T-helper 2 cell treated with Interferon-gamma antibody and Interleukin-4, amounts not matched to agents 100 ng/mL and 5 ng/mL, for 36 hours (primary cell): ENCODE data around the gene SRRM3. TPM values are rescaled to one million over a fixed set of nuclear protein-coding genes. Genes with fewer than 3 reads are reported as not detected.
"Not testable (repeated sequence)": the region's sequence is repeated elsewhere in the genome, so short reads cannot be mapped to it uniquely, and the experiment has no call there.

ENCODE experiments used
- intact Hi-C: fragments of 100-400 bp; cut with micrococcal nuclease; formaldehyde crosslinking; loops from one replicate; pipeline ENCODE4 v1.15.1; 2023
- total RNA-seq: library from RNA; stranded (reverse); gene quantifications from 2 replicates; pipeline ENCODE4 v1.2.3, GENCODE V29; 2022

The SRRM3 gene
- total RNA-seq, 1 donor from 2014 or later = not detected

DNA sequence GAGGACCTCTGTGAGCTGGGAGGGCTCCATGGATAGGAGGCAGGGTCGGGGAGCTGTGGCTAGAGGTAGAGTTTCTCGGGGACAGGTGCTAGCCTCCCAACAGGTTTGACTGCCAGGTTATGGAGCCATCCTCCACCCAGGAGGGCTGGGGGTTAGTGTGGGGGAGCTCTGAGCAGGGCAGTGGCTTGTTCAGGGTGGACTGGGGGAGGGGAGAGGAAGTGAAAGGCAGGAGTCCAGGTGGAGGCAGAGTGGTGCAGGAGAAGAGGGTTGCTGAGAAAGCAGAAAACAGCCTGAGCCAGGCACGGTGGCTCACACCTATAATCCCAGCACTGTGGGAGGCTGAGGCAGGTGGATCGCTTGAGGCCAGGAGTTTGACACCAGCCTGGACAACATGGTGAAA is 60.2 kb downstream of the SRRM3 start:
- intact Hi-C loops = loop anchor here (2.0 kb wide), 1 partner anchor 53 kb away; no protein-coding TSS in a partner anchor

DNA sequence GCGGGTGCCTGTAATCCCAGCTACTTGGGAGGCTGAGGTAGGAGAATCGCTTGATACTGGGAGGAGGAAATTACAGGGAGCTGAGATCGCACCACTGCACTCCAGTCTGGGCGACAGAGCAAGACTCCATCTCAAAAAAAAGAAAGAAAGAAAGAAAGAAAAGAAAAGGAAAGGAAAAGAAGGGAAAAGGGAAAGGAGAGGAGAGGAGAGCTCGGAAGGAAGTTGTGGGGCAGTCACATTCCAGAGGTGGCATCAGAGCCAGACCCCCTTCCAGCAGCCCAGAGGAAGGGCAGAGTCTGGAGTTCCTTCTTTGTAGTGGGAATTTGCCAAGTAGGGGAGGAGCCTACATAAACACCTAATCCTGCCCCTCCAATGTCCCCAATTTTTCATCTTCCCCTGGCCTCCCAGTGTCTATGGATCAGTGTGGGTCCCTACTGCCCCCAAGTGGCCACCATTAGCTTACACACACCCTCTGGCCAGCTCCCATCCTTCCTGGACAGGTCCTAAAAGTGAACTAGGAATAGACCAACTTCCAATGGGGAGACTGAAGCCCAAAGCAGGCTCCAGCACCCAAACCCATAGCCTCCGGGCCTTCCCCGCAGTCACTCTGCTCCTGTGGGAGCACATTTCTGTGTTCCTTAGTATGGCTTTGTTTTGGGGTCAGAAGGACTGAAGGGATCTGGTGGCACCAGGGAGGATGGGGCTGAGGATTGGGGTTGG is 61.1 kb downstream of the SRRM3 start:
- intact Hi-C loops = loop anchor here (2.0 kb wide), 1 partner anchor 52 kb away; no protein-coding TSS in a partner anchor

DNA sequence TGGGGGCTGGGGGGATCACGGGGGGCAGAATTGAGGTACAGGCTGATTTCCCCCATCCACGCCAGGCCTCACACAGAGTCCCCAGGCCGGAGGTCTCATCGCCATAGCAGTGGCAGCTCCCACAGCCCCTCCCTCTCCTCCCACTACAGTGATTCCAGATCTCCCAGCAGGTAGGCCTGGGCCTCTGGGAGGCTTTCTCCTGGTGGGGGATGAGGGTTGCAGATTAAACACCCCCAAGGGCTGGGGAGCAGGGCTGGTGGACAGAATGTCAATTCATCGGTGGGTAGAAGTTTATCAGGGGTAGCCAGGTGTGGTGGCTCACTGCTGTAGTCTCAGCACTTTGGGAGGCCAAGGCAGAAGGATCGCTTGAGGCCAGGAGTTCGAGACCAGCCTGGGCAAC is 63.6 kb downstream of the SRRM3 start:
- intact Hi-C loops = no loop called here

DNA sequence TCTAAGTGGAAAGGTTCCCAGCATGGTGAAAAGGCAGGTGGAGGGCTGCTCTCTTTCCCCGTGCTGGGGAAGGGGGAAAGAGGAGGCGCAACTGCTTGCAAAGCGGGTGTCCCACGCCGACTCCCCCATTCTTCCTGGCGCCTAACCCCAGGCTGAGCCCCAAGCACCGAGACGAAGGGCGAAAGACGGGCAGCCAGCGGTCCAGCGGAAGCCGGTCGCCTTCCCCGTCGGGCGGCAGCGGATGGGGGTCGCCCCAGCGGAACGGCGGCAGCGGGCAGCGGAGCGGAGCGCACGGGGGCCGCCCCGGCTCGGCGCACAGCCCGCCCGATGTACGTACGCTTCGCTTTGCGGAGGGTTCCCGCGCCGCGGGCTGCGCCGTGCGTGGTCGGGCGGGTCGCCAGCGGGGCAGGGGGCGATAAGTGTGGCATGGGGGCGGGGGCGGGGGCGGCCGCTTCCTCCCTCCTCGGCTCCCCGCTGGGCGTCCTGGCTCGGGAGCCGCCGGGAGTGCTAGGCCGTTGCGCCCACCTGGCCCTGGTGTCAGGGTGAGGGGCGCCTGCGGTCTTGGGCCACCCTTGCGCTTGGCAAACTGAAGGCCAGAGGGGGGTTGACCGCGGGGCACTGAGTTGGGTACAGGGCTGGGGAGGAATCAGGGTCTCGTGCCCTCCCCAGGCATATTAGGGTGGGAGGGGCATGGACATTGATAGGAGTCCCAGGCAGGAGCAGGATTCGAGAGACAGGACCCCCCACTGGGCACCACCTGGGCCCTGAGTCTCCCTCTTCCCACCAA is 65.6 kb downstream of the SRRM3 start:
- intact Hi-C loops = no loop called here

DNA sequence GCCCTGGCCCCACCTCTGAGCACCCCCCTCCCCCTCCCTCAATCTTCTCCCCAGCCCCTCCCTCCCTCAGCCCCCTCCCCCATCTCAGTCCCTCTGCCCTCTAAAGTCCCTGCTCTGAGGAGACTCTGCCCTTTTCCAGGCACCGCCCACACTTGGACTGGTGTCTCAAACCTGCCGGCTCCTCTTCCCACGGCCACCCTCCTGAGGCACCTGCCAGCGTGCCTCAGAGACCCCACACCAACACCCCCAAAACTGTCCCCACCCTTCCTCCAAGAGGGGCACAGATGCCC is 66.1 kb downstream of the SRRM3 start:
- intact Hi-C loops = no loop called here

DNA sequence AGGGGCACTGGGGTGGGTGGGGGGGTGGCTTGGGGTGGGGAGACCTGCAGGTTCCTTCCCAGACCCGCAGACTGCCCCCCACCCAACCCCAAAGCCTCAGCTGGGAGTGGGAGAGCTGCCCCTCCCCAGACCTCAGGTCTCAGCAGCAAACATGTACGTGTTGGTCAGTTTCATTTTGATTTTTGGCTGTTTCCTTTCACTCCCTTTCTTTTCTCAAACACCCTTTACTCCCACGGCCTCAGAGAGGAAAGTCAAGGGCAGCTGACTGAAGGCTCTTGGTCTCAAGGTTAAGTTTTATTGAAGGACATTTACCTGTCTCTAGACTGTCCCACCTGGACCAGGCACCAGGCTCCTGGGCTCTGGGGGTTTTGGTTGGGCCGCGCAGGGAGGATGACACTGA is 66.7 kb downstream of the SRRM3 start:
- intact Hi-C loops = no loop called here

DNA sequence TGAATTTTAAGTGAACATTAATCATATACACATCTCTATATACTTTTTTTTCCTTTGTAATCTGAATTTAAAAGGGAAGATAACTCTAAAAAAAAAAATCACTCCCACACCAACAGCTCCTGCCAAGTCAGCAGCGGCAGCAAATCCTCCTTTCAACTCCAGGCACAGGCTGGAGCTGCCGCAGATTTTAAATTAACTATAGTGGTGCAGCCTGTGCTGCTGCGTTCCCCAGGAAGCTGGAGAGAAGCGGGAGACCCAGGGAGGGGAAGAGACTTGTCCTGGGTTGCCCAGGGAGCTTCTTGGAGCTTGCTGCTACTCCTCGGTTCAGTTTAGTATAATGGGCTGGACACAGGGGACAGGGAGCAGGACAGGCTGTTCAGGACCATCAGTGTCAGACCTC is 68.2 kb downstream of the SRRM3 start:
- intact Hi-C loops = no loop called here

DNA sequence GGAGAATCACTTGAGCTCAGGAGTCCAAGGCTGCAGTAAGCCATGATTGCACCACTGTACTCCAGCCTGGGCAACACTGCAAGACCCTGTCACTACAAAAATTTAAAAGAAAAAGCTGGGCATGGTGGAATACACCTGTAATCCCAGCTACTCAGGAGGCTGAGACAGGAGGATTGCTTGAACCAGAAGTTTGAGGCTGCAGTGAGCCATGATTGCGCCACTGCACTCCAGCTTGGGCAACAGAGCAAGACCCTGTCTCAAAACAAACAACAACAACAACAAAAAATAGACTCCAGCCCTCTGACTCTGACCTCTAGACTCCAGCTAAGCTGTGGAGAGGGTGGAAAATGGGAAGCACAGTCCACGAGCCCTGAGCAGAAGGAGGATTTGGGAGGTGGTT is 69.7 kb downstream of the SRRM3 start:
- intact Hi-C loops = not testable (repeated sequence)

DNA sequence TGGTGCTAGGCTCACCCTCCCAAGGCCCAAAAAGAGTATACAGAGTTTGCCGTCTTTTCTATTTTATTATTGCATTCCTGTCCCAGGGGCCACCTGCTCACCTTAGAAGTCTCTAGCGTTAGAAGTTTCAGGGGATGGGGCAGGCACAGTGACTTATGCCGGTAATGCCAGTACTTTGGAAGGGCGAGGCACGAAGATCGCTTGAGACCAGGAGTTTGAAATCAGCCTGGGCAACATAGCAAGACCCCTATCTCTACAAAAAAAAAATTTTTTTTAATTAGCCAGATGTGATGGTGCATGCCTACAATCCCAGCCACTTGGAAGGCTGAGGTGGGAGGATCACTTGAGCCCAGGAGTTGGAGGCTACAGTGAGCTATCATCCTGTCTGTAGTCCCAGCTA is 70.4 kb downstream of the SRRM3 start:
- intact Hi-C loops = no loop called here

DNA sequence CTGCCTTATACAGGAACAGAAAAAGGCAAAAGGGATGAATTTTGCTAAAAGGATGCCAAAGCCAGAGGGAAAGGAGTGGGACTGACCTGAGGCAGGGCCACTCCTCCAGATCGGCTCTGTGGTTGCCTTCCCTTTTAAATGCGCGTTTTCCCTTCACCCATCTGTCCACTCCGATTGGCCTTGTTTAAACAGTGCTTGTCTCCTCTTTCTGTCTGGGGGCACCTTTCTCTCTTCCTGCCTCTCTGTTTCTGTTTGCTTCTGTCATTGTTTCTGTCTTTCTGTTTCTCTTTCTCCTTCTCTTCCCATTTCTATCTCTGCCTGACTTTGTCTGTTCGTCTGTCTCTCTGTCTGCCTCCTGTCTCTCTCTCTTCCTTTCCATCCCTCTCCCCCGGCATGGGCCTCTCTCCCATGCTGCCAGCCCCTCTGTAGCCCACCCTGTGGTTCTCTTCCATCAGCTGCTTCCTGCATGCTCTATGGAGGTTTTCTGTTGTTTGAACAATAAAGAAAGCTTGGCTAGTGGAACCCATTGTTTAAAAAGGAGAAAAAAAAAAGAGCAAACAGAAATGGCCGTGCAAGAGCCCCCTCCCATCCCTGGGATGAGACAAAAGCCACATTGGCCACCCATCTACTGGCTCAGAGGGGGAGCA is 71.3 kb downstream of the SRRM3 start:
- intact Hi-C loops = no loop called here

DNA sequence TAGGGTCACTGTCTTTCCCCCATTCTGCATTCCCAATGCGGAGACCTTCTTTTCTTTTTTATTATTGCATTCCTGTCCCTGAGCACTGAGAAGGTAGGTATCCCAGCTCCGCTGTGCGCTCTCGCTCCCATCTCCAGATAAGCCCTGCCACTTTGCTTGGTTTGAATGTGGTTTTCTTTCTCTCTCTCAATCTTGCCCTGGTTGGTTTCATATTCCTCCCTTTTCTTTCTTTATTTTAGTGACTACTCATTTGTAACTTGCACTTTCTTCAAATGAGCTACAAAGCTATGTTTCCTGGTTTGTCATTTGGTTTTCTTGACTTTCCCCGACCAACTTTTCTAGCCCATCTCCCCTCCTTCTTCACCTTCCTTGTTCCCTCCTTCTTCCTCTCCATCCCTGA is 71.8 kb downstream of the SRRM3 start:
- intact Hi-C loops = no loop called here

DNA sequence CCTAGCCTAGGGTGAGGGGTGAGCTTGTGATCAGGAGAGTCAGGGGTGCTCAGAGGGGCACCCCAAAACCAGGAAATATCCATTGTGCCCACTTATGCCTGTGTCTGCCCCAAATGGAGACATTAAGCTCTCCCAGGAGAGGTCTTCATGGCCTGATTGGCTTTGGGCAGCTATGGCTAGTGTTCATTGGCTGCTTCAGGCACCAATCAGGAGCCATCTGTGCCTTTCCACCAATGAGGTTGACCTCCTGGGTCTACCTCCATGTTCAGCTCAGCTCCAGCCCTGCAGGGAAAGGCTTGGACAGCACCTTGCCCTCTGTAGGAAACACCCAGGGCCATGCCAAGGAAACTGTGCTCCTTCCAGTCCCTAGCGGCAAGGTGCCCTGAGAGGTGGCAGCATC is 76.8 kb downstream of the SRRM3 start:
- intact Hi-C loops = no loop called here

DNA sequence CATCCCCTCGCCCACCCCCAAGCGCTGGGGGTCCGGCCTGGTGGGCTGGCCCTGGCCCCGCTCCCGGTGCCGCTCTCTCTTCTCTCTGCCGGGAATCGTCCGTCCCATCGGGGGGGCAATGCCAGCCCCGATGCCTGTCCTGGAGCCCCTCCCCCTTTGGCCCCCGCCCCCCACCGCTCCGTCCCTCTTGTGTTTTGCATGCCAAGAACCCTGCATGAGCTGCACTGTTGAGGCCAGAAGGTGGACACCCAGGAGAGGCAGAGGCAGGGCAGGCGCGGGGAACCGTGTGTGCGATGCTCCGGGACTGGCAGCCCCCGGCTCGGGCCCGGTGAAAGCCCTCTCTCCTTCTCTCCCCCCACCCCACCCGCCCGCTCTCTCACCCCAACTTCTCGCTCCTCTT is 78.7 kb downstream of the SRRM3 start:
- intact Hi-C loops = no loop called here

DNA sequence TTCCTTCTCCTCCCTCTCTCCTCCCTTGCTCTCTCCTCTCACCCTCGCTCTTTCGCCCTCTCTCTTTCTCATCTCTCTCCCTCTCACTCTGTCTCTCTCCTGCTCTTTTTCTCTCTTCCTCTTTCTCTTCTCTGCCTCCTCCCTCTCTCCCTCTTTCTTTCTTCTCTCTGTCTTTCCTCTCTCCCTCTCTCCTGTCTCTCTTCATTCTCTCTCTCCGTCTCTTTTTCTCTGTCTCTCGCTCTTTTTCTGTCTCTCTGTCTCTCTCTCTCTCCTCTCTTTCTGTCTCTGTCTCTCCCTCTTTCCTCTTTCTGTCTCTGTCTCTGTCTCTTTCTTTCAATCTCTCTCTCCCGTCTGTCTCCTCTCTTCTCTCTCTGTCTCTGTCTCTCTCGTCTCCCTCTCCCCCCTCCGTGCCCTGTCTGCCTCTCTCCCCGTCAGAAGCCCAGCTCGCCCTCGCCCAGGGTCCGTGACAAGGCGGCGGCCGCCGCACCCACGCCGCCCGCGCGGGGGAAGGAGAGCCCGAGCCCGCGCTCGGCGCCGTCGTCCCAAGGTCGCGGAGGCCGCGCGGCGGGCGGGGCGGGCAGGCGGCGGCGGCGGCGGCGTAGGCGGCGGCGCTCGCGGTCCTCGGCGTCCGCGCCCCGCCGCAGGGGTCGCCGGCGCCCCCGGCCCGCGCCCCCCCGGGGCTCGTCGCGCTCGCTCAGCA is 79.5 kb downstream of the SRRM3 start:
- intact Hi-C loops = no loop called here

DNA sequence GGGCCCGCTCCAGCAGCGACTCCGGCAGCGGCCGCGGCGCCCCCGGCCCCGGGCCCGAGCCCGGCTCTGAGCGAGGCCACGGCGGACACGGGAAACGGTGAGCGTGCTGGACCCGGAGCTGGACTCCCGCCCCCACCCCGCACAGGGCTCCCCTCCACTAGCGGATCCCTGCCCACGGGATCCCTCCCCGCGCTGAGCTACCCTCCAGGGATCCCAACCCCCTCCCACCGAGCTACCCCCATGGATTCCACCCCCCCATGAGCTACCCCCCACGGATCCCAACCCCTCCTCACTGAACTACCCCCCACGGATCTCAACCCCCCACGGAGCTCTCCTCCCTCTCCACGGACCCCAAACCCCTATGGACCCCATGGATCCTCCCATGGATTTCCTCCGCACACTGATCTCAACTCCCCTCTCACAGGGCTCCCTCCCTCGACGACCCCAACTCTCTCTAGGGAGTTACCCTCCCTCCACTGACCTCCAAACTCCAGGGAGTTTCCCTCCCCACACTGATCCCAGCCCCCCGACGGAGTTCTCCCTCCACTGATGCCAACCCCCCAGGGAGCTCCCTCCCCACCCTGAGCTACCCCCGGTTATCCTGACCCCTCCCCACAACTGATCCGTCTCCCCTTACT is 80.1 kb downstream of the SRRM3 start:
- intact Hi-C loops = no loop called here

DNA sequence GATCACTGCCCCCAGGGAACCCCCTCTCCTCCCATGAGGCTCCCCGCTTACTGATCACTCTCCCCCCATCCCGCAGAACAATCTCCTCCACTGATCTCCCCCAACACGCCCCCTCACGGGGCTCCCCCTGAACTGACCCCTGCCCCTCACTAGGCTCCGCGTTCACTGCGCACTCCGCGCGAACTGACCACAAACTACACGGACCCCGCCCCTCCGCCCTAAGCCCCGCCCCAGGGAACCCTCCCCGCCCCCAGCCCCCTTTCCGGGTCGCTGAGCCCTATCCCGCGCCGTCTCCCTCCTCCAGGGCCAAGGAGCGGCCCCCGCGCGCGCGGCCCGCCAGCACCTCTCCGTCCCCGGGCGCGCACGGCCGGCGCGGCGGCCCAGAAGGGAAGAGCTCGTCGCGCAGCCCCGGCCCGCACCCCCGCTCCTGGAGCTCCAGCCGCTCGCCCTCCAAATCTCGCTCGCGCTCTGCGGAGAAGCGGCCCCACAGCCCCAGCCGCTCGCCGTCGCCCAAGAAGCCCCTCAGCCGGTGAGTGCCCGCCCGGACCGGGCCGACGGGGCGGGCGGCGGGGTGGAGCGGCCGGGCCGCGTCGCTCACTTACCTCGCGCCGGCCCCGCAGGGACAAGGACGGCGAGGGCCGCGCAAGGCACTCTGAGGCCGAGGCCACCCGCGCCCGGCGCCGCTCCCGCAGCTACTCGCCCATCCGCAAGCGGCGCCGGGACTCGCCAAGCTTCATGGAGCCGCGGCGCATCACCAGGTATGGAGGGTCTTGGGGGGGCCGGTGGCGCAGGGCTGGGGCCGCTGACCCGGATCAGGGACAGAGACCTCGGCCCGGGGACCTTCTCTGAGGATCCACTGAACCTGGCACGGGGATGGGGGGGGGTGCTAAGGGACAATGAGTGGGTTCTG is 80.9 kb downstream of the SRRM3 start:
- intact Hi-C loops = no loop called here

DNA sequence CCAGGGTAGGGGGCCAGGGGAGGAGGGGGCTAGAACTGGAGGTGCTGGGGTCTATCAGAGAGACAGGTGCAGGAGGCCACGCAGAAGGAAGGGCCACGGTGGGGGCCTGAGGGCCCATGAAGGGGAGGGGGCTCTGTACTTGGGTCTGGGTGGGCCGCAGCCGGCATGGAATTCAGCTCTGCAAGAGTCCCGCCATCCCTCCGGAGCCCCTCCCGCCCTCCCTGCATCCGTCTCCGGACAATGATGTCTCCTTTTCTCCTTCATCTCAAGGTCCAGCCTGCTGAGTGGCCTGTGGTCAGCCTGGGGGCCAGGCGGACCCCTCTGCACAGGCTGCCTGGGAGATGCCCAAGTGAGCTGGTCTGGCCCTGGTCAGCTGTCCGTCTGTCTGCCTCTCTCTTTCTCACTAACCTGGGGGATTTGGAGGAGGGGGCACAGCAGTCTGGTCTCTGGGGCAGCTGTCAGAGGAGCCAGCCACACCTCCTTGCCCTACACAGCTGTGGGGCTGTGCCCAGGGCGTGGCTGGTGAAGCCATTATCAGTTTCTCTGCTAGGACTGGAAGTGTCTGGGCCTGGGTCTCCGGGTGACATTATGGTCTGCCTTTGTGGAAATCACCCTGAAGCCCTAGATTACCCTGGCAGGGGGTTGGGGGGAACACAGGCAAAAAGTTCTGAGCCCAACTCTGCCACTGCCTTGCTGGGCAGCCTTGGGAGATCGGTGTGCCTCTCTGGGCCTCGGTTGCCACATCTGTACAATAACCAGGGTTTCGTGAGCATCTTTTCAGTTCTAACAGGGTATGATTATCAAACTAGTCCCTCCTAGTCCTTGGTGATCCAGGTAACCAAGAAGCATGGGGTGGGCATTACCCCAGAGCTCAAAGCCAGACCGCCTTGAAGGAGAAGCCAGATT is 81.8 kb downstream of the SRRM3 start:
- intact Hi-C loops = no loop called here

DNA sequence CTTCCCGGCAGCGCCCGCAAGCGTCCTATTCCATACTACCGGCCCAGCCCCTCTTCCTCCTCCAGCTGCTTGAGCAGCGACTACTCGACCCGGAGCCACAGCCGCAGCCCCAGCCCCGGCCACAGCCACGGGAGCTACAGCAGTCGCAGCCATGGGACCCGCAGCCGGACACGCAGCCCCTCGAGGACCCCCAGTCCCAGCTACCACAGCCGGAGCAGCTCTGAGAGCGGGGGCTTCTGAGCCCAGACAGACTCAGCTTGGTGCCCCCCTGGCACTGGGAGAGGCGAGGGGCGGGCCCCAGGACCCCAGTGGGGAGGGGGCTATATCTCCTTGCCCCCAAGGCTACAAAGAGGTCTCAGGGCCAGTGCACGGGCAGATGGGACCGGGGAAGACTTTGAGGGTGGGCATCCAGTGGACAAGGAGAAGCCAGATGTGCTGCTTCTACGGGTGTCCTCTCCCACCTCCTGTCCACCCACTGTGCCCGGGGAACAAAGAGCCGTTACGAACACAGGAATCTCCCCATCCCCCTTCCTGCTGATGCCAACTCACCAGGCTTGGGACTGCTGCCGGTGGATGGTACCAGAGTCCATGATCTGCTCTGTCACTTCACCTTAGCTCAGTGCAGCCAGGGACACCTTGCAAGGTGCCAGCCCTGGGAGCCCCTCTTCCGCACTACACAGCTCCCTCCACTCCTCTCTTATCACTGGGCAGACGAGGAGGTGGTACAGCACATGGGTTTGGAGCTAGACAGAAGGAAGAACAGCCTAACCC is 84.1 kb downstream of the SRRM3 start:
- intact Hi-C loops = no loop called here
